Natural killer cell treated with Interleukin-12 subunit alpha and Interleukin-12 subunit beta and Interleukin-15 and Interleukin-18, amount 100 ng/mL, for 72 hours (primary cell): ENCODE measurements around the gene SPSB3. TPM values are rescaled to one million over a fixed set of nuclear protein-coding genes. Genes with fewer than 3 reads are reported as not detected.

Experiments used
- ATAC-seq, 2 donors: fragments of 150-1000 bp; cut with Tn5 transposase in 1 of 2; sonication (Bioruptor Pico), chemical (Tn5 transposase) in 1 of 2; 2 replicates each; pipeline ENCODE4 v1.10.0; 2021
- DNase-seq: peaks from one replicate; pipeline ENCODE4 v3.0.0; 2022; ENCODE audit warnings: low spot score
- H3K27ac Mint-ChIP-seq, 2 donors: 1 replicate in 1 of 2; 2 replicates in 1 of 2; pipeline ENCODE4 v1.8.0; 2022; ENCODE audit warnings: mixed read lengths in 2 of 2, mild to moderate bottlenecking in 1 of 2, moderate library complexity in 1 of 2
- H3K27me3 Mint-ChIP-seq, 2 donors: 1 replicate in 1 of 2; 2 replicates in 1 of 2; pipeline ENCODE4 v1.8.0; 2022; ENCODE audit warnings: mixed read lengths in 2 of 2
- H3K36me3 Mint-ChIP-seq: one replicate; pipeline ENCODE4 v1.8.0; 2022; ENCODE audit warnings: mixed read lengths
- H3K4me1 Mint-ChIP-seq, 2 donors: 1 replicate in 1 of 2; 2 replicates in 1 of 2; pipeline ENCODE4 v1.8.0; 2022; ENCODE audit warnings: low read depth in 2 of 2, mixed read lengths in 2 of 2, mild to moderate bottlenecking in 1 of 2
- H3K4me3 Mint-ChIP-seq: one replicate; pipeline ENCODE4 v1.8.0; 2022; ENCODE audit warnings: mixed read lengths
- H3K9me3 Mint-ChIP-seq: 2 replicates; pipeline ENCODE4 v1.8.0; 2022; ENCODE audit warnings: mixed read lengths
- total RNA-seq, 2 donors: library from RNA; stranded (reverse); gene quantifications; one replicate each; pipeline ENCODE4 v1.2.3, GENCODE V29; 2022

The SPSB3 gene
- total RNA-seq = 10 to 100 TPM; 26.9 to 30.1 TPM

GRCh38 chr16:1782408-1783264 lies at the start of gene SPSB3, which contains the start of gene NUBP2:
SPSB3 (minus strand) TSS chr16:1782571; CDS start chr16:1781483, 1,088 bp downstream.
NUBP2 (plus strand) TSS chr16:1782960; CDS start chr16:1783021, 61 bp downstream.
- peak within 1 kb of the TSS; percentile 62 to 69 for H3K27ac Mint-ChIP-seq
- H3K36me3 Mint-ChIP-seq = no peaks in the 10 kb centered on the region
- no peaks in the 10 kb centered on the region for H3K27me3 Mint-ChIP-seq
- ATAC-seq (peak; percentile 94 to 95), DNase-seq (peak; percentile 100)
- peak within 1 kb of the TSS; percentile 94 for H3K4me3 Mint-ChIP-seq
- H3K9me3 Mint-ChIP-seq = no peaks in the 10 kb centered on the region
- H3K4me1 Mint-ChIP-seq = peaks cover 14 to 15% of the 10 kb centered on the region in 2 donors

GRCh38 chr16:1831186-1832075 lies 49.1 kb upstream of the SPSB3 start:
- ATAC-seq = no peak
- no peak for DNase-seq
- Mint-ChIP-seq H3K4me3 (no peak overlapping the region), H3K36me3 (no peaks in the 10 kb centered on the region), H3K4me1 (peaks cover 7 to 23% of the 10 kb centered on the region in 2 donors), H3K9me3 (no peaks in the 10 kb centered on the region), H3K27me3 (no peaks in the 10 kb centered on the region), H3K27ac (no peak overlapping the region)

DNA sequence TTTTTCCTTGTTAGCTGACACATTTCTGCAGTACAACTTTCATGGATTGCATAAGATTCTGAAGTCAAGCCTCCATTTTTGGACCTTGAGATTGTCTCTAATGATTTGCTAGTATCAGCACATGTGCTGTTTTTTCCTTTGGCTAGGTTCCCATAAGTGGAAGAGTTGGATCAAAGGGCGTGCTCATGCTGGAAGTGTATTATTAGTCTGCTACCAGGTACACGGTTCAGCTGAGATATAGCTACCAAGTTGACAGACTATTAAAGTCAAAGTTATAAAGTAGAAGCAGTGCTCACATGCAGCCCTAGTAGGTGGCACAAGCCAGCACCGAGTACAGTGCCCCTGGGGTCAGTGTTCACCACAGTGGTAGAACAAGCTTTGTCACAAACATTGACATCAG lies 47.8 kb upstream of the SPSB3 start:
- Mint-ChIP-seq H3K9me3 (no peaks in the 10 kb centered on the region), H3K27me3 (no peaks in the 10 kb centered on the region), H3K4me3 (no peak overlapping the region), H3K27ac (no peak overlapping the region), H3K4me1 (peaks cover 7 to 26% of the 10 kb centered on the region in 2 donors), H3K36me3 (no peaks in the 10 kb centered on the region)
- ATAC-seq (no peak), DNase-seq (no peak)

DNA sequence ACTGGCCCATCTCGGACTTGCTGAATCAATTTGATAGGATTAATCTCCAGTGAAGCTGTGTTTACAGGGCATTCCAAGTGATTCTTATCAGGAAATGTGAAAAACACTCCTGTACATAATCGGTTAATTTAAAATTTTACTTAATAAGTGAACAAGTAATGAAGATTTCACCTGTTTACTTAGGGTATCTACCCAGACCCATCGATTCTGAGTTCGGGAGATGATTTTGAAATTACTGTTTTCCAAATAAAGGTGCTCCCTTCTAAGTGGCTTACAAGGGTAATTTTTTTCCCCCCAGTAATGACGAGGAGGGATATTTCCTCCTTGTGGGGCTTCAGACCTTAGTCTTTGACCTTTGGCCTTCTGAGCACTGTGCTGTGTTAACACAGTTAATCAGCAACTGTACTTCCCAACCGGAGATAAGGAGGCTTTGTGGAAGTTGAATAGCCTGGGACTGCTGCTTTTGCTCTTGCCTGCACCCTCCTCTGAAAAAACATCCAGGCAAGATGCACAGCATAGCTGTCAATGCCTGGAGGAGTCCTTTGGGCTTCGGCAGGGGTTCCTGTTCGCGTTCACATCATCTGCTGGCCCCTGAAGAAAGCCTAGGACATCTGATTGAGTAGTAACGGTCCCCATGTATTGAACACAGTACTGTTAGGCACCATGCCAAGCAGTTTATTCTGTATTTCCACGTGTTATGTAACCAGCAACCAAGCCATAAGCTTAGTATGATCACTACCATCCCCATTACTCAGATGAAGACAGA lies 46.5 kb upstream of the SPSB3 start:
- no peak for ATAC-seq
- DNase-seq = no peak
- Mint-ChIP-seq H3K36me3 (no peaks in the 10 kb centered on the region), H3K4me1 (peaks cover 13 to 30% of the 10 kb centered on the region in 2 donors), H3K4me3 (no peak overlapping the region), H3K9me3 (no peaks in the 10 kb centered on the region), H3K27me3 (no peaks in the 10 kb centered on the region), H3K27ac (no peak overlapping the region)

DNA sequence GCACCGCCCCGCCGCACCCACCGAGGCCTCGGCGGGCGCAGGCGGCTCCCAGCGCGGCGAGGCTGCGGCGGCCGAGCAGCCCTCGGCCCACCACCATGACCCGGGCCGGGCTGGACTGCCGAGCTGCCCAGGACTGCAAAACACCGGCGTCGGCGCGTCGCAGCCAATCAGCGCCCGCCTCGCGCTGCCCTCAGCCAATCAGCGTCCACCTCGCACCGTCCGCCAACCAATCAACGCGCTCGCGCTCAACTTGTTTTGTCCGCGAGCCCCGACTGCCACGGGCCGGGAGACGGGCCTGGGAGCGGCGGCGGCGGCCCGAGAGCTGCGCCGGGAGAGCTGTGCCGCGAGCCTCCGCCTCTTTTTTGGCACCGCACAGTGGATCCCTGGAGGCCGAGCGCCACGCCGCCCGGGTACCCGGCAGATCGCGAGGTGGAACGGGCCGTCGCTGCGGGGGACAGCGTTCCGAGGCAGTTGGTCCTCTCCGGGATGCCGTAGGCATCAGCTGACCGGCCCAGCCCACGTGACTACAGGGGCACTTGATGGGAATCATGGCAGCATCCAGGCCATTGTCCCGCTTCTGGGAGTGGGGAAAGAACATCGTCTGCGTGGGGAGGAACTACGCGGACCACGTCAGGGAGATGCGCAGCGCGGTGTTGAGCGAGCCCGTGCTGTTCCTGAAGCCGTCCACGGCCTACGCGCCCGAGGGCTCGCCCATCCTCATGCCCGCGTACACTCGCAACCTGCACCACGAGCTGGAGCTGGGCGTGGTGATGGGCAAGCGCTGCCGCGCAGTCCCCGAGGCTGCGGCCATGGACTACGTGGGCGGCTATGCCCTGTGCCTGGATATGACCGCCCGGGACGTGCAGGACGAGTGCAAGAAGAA lies 44.6 kb upstream of the SPSB3 start, which contains the start of the genes FAHD1 and HAGH:
Gene FAHD1 (plus strand): TSS at position 516 of the 883 bp plus-strand sequence. CDS start 33 bp downstream, at position 549.
Gene HAGH (minus strand): TSS at position 135 of the 883 bp plus-strand sequence. CDS start 38 bp downstream, at position 97.
- Mint-ChIP-seq H3K9me3 (no peaks in the 10 kb centered on the region), H3K36me3 (no peaks in the 10 kb centered on the region), H3K27ac (peak within 1 kb of the TSS; percentile 89 to 95), H3K4me3 (peak within 1 kb of the TSS; percentile 96), H3K27me3 (no peaks in the 10 kb centered on the region), H3K4me1 (peaks cover 13 to 27% of the 10 kb centered on the region in 2 donors)
- DNase-seq (peak; percentile 92), ATAC-seq (peak; percentile 93 to 94)

DNA sequence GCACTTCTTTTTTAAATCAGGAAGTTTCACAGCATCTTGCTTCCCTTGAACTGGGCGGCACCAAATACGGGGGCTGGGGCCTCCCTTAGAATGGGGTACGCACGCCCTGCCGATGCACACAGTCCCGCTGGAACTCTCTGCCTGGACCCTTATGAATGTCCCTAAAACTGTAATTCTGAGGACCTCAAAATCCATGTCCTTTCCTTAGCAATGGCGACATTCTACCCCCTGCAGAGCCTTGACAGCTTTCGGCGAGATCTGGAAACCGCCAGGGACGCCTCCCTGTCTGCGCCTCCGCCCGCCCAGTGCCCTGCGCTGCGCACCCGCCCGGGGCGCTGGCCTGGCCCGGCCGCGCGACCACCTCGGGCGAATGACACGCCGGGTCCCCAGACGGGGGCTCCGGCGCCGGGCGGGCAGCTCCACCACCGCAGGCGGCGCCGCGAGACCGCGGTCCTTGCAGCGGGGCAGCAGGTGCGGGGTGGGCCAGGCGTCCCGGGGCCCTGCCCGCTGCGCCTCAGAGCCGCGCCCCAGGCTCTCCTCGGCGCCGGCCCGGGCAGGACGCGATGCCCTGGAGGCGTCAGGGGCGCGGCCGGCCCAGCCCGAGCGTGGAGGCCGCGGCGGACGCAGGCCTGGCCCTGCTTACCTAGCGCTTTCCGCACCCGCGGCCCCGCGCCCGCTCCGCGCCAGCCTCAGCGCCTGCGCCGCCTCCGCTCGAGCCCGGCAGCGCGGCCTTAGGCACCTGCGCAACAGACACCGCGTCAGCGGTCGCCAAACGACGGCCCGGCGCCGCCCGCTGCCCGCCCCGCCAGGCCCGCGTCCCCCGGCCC lies 43.7 kb upstream of the SPSB3 start:
- peak overlapping the region; percentile 96 for H3K4me3 Mint-ChIP-seq
- H3K36me3 Mint-ChIP-seq = no peaks in the 10 kb centered on the region
- DNase-seq = peak; percentile 79
- H3K27me3 Mint-ChIP-seq = no peaks in the 10 kb centered on the region
- peaks cover 13 to 27% of the 10 kb centered on the region in 2 donors for H3K4me1 Mint-ChIP-seq
- peak; percentile 77 to 86 for ATAC-seq
- H3K27ac Mint-ChIP-seq = peak overlapping the region in 1 of 2 donors; percentile 95
- H3K9me3 Mint-ChIP-seq = no peaks in the 10 kb centered on the region

- H3K36me3 Mint-ChIP-seq = no peaks in the 10 kb centered on the region
- ATAC-seq (no peak), DNase-seq (no peak)
- H3K4me1 Mint-ChIP-seq = peaks cover 13 to 22% of the 10 kb centered on the region in 2 donors
- peak overlapping the region; percentile 68 for H3K4me3 Mint-ChIP-seq
- no peaks in the 10 kb centered on the region for H3K27me3 Mint-ChIP-seq
- no peak overlapping the region for H3K27ac Mint-ChIP-seq
- H3K9me3 Mint-ChIP-seq = no peaks in the 10 kb centered on the region
Measured at GRCh38 chr16:1825381-1825863, 43.1 kb upstream of the SPSB3 start.

DNA sequence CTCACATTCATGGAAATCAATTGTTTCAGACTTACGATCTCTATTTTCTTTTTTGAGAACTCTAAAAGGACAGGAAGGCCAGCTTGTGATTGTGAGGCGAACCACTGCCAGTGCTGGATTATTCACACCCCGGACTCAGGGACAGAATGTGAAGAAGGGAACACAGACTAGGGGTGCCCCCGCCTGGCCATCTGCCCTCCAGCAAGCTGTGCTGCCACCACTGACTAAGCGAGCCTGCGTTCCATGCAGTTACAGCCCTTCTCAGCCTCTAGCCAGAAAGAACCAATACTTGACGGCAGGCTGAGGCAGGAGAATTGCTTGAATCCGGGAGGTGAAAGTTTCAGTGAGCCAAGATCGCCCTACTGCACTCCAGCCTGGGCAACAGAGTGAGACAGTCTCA lies 41.5 kb upstream of the SPSB3 start:
- DNase-seq = no peak
- Mint-ChIP-seq H3K27ac (no peak overlapping the region), H3K4me3 (peak overlapping the region; percentile 57), H3K27me3 (no peaks in the 10 kb centered on the region), H3K9me3 (no peaks in the 10 kb centered on the region), H3K4me1 (peaks cover 13 to 17% of the 10 kb centered on the region in 2 donors), H3K36me3 (no peaks in the 10 kb centered on the region)
- no peak for ATAC-seq

- Mint-ChIP-seq H3K27ac (no peak overlapping the region), H3K36me3 (no peaks in the 10 kb centered on the region), H3K4me3 (no peak overlapping the region), H3K9me3 (no peaks in the 10 kb centered on the region), H3K27me3 (no peaks in the 10 kb centered on the region), H3K4me1 (peaks cover 13 to 17% of the 10 kb centered on the region in 2 donors)
- DNase-seq (no peak), ATAC-seq (no peak)
Measured at GRCh38 chr16:1822801-1823200, 40.4 kb upstream of the SPSB3 start.

- Mint-ChIP-seq H3K27me3 (no peaks in the 10 kb centered on the region), H3K4me3 (no peak overlapping the region)
Measured at GRCh38 chr16:1821861-1822611, 39.7 kb upstream of the SPSB3 start.

DNA sequence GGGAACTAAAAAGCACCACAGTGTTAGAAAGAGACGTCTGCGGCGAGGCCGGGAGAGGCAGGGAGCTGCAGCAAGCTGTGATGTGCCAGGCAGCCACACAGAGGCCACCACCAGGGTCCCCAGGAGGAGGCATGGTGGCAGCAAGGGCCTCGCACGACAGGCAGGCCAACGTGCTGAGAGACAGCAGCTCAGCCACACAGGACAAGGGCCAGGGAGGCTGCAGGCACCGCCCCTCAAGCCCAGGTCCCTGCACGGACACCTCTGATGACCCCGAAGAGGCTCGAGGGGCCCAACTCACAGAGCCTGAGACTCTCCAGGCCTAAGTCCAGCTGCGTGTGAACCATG lies 38.5 kb upstream of the SPSB3 start:
- H3K4me3 Mint-ChIP-seq = no peak overlapping the region
- no peaks in the 10 kb centered on the region for H3K9me3 Mint-ChIP-seq
- DNase-seq = no peak
- H3K27me3 Mint-ChIP-seq = no peaks in the 10 kb centered on the region
- H3K4me1 Mint-ChIP-seq = peaks cover 6 to 8% of the 10 kb centered on the region in 2 donors
- no peak overlapping the region for H3K27ac Mint-ChIP-seq
- ATAC-seq = no peak
- no peaks in the 10 kb centered on the region for H3K36me3 Mint-ChIP-seq

More at GRCh38 chr16:1821861-1822611, 39.7 kb upstream of the SPSB3 start:
- DNase-seq (no peak), ATAC-seq (no peak)
- Mint-ChIP-seq H3K9me3 (no peaks in the 10 kb centered on the region), H3K27ac (no peak overlapping the region), H3K36me3 (no peaks in the 10 kb centered on the region), H3K4me1 (peaks cover 6 to 11% of the 10 kb centered on the region in 2 donors)
